Mesenchymal stem cell (in vitro differentiated cells and primary cell): Measurements from ENCODE around the gene PLXNB2.

ENCODE experiments used
- DNase-seq: peaks from one replicate; pipeline ENCODE4 v3.0.0-alpha.2; 2013
- H2AFZ ChIP-seq: one replicate; pipeline ENCODE4 v1.6.1; 2013; ENCODE audit warnings: low read depth, mild to moderate bottlenecking, control low read depth, inconsistent platforms, low read length, moderate library complexity
- H2AK5ac ChIP-seq: 2 replicates; pipeline ENCODE4 v1.6.1; 2013; ENCODE audit warnings: low read length, moderate library complexity, mild to moderate bottlenecking, inconsistent platforms; ENCODE audit not compliant: severe bottlenecking
- H2BK120ac ChIP-seq: one replicate; pipeline ENCODE4 v1.6.1; 2013; ENCODE audit warnings: low read depth, mild to moderate bottlenecking, inconsistent platforms, low read length, moderate library complexity
- H2BK12ac ChIP-seq, 2 experiments: one replicate each; pipeline ENCODE4 v1.6.1; 2013; ENCODE audit warnings: inconsistent platforms in 2 of 2, low read length in 2 of 2, mild to moderate bottlenecking in 2 of 2, moderate library complexity in 2 of 2, control low read depth in 1 of 2
- H2BK15ac ChIP-seq: one replicate; pipeline ENCODE4 v1.6.1; 2013; ENCODE audit warnings: mild to moderate bottlenecking, low read depth, inconsistent platforms; ENCODE audit not compliant: poor library complexity, severe bottlenecking
- H2BK5ac ChIP-seq: 2 replicates; pipeline ENCODE4 v1.6.1; 2013; ENCODE audit warnings: low read depth, mild to moderate bottlenecking, low read length, control low read depth, inconsistent platforms; ENCODE audit not compliant: poor library complexity, severe bottlenecking
- H3K14ac ChIP-seq, 2 experiments: one replicate each; pipeline ENCODE4 v1.6.1; 2013; ENCODE audit warnings: inconsistent platforms in 2 of 2, low read length in 2 of 2, control low read depth in 1 of 2, mild to moderate bottlenecking in 1 of 2, moderate library complexity in 1 of 2
- H3K18ac ChIP-seq, 2 experiments: one replicate each; pipeline ENCODE4 v1.6.1; 2013; ENCODE audit warnings: inconsistent platforms in 2 of 2, low read length in 2 of 2, control low read depth in 1 of 2, low read depth in 1 of 2, mild to moderate bottlenecking in 1 of 2
- H3K23ac ChIP-seq, 2 experiments: one replicate each; pipeline ENCODE4 v1.6.1; 2013; ENCODE audit warnings: inconsistent platforms in 2 of 2, low read length in 2 of 2, mild to moderate bottlenecking in 2 of 2, moderate library complexity in 2 of 2, control low read depth in 1 of 2
- H3K27ac ChIP-seq: 2 replicates; pipeline ENCODE4 v1.5.1; 2013; ENCODE audit warnings: mild to moderate bottlenecking, moderate library complexity, low read length, control low read depth, inconsistent platforms; ENCODE audit not compliant: poor library complexity, severe bottlenecking
- H3K27me3 ChIP-seq, 2 experiments: 2 replicates each; pipeline versions ENCODE4 v1.6.1 to v1.7.0; 2013; ENCODE audit warnings: low read length in 2 of 2, mild to moderate bottlenecking in 2 of 2, moderate library complexity in 2 of 2, control low read depth in 1 of 2, inconsistent platforms in 1 of 2; ENCODE audit not compliant: control insufficient read depth in 1 of 2, insufficient read depth in 1 of 2
- H3K36me3 ChIP-seq, 2 experiments: 2 replicates each; pipeline versions ENCODE4 v1.6.1 to v1.7.0; 2013; ENCODE audit warnings: low read length in 2 of 2, control low read depth in 1 of 2, inconsistent platforms in 1 of 2, low read depth in 1 of 2, mild to moderate bottlenecking in 1 of 2; ENCODE audit not compliant: insufficient read depth in 2 of 2, control insufficient read depth in 1 of 2
- H3K4ac ChIP-seq, 2 experiments: one replicate each; pipeline ENCODE4 v1.6.1; 2013; ENCODE audit warnings: inconsistent platforms in 2 of 2, low read length in 2 of 2, mild to moderate bottlenecking in 2 of 2, moderate library complexity in 2 of 2, control low read depth in 1 of 2, low read depth in 1 of 2
- H3K4me1 ChIP-seq: 2 replicates; pipeline ENCODE4 v1.6.1; 2013; ENCODE audit warnings: low read depth, low read length, control low read depth; ENCODE audit not compliant: control insufficient read depth, insufficient read depth
- H3K4me2 ChIP-seq: 2 replicates; pipeline ENCODE4 v1.6.1; 2013; ENCODE audit warnings: low read length, mild to moderate bottlenecking, inconsistent platforms; ENCODE audit not compliant: poor library complexity, severe bottlenecking
- H3K4me3 ChIP-seq, 2 experiments: 2 replicates each; pipeline versions ENCODE4 v1.5.1 to v1.7.0; 2013; ENCODE audit warnings: low read length in 2 of 2, mild to moderate bottlenecking in 2 of 2, control low read depth in 1 of 2, low read depth in 1 of 2; ENCODE audit not compliant: insufficient read depth in 1 of 2
- H3K79me1 ChIP-seq: replicated peaks from 2 replicates; pipeline ENCODE4 v1.6.1; 2013; ENCODE audit warnings: mild to moderate bottlenecking, control low read depth, low read length, inconsistent platforms; ENCODE audit not compliant: poor library complexity, severe bottlenecking
- H3K9ac ChIP-seq: 2 replicates; pipeline ENCODE4 v1.7.0; 2013; ENCODE audit warnings: mild to moderate bottlenecking, low read length, moderate library complexity
- H3K9me3 ChIP-seq: 2 replicates; pipeline ENCODE4 v1.7.0; 2013; ENCODE audit warnings: mild to moderate bottlenecking, low read length; ENCODE audit not compliant: control insufficient read depth
- H4K8ac ChIP-seq: one replicate; pipeline ENCODE4 v1.6.1; 2013; ENCODE audit warnings: inconsistent platforms, mild to moderate bottlenecking, low read length, moderate library complexity
- H4K91ac ChIP-seq: one replicate; pipeline ENCODE4 v1.6.1; 2013; ENCODE audit warnings: mild to moderate bottlenecking, low read length, inconsistent platforms
- WGBS: methylation state at CpG from one replicate; pipeline ENCODE4 v1.1.7; 2013; ENCODE audit warnings: mixed read lengths; 5-methylcytosine and 5-hydroxymethylcytosine counted together

PLXNB2 gene

GRCh38 chr22:50233223-50233622 is 74.2 kb downstream of the PLXNB2 start:
- no peak overlapping the region for H2BK12ac ChIP-seq
- no peak overlapping the region for H3K23ac ChIP-seq
- H2BK120ac ChIP-seq, result no peak overlapping the region
- H3K18ac ChIP-seq, result no peak overlapping the region
- no peak overlapping the region for H2BK15ac ChIP-seq
- H3K79me1 ChIP-seq, result peaks cover 47% of the 10 kb centered on the region
- no peak overlapping the region for H4K8ac ChIP-seq
- WGBS, result 89% methylated on average over 18 of the region's 18 CpGs
- no peak overlapping the region for H3K4me3 ChIP-seq
- no peak overlapping the region for H2AFZ ChIP-seq
- no peaks in the 10 kb centered on the region for H3K9me3 ChIP-seq
- no peak overlapping the region for H3K27ac ChIP-seq
- peaks cover 14% of the 10 kb centered on the region for H3K4me1 ChIP-seq
- DNase-seq, result no peak
- peaks cover 22 to 68% of the 10 kb centered on the region in 2 experiments for H3K36me3 ChIP-seq
- H3K4ac ChIP-seq, result no peak overlapping the region
- H4K91ac ChIP-seq, result no peak overlapping the region
- no peak overlapping the region for H3K14ac ChIP-seq
- H3K27me3 ChIP-seq, result no peaks in the 10 kb centered on the region
- H2BK5ac ChIP-seq, result no peak overlapping the region
- no peak overlapping the region for H3K9ac ChIP-seq
- no peak overlapping the region for H3K4me2 ChIP-seq
- H2AK5ac ChIP-seq, result no peak overlapping the region

- WGBS, result 96% methylated on average over 18 of the region's 20 CpGs
- Histone ChIP-seq H3K4ac (no peak overlapping the region), H2AFZ (no peak overlapping the region), H3K14ac (no peak overlapping the region), H2BK120ac (no peak overlapping the region), H3K79me1 (peaks cover 50% of the 10 kb centered on the region), H4K8ac (no peak overlapping the region), H3K23ac (no peak overlapping the region), H2BK12ac (no peak overlapping the region), H3K27ac (no peak overlapping the region), H3K27me3 (no peaks in the 10 kb centered on the region), H3K4me1 (peaks cover 14% of the 10 kb centered on the region), H3K9ac (no peak overlapping the region), H4K91ac (no peak overlapping the region), H3K4me2 (no peak overlapping the region), H3K18ac (no peak overlapping the region), H2BK5ac (no peak overlapping the region), H2BK15ac (no peak overlapping the region), H2AK5ac (no peak overlapping the region), H3K4me3 (no peak overlapping the region), H3K36me3 (peaks cover 22 to 73% of the 10 kb centered on the region in 2 experiments), H3K9me3 (no peaks in the 10 kb centered on the region)
- no peak for DNase-seq
Observed at GRCh38 chr22:50232481-50233151, 74.8 kb downstream of the PLXNB2 start.

- Histone ChIP-seq H3K79me1 (peaks cover 46% of the 10 kb centered on the region), H3K27ac (no peak overlapping the region), H3K9me3 (no peaks in the 10 kb centered on the region), H2AK5ac (no peak overlapping the region), H2BK15ac (no peak overlapping the region), H3K14ac (no peak overlapping the region), H2BK120ac (no peak overlapping the region), H2BK5ac (no peak overlapping the region), H3K4me3 (no peak overlapping the region), H3K4me2 (no peak overlapping the region), H3K18ac (no peak overlapping the region), H3K27me3 (no peaks in the 10 kb centered on the region), H3K9ac (no peak overlapping the region), H3K4ac (no peak overlapping the region), H2AFZ (no peak overlapping the region), H3K36me3 (peaks cover 45 to 80% of the 10 kb centered on the region in 2 experiments), H3K23ac (no peak overlapping the region), H4K91ac (no peak overlapping the region), H4K8ac (no peak overlapping the region), H3K4me1 (peaks cover 2% of the 10 kb centered on the region), H2BK12ac (no peak overlapping the region)
- no peak for DNase-seq
- WGBS, result 95% methylated on average over 14 of the region's 16 CpGs
Observed at GRCh38 chr22:50229370-50229769, 78.1 kb downstream of the PLXNB2 start.

- Histone ChIP-seq H3K79me1 (peaks cover 40% of the 10 kb centered on the region), H2AFZ (no peak overlapping the region), H2BK12ac (no peak overlapping the region), H3K23ac (no peak overlapping the region), H2BK5ac (no peak overlapping the region), H2AK5ac (no peak overlapping the region), H3K9me3 (no peaks in the 10 kb centered on the region), H3K4me2 (no peak overlapping the region), H3K4me3 (no peak overlapping the region), H3K18ac (no peak overlapping the region), H3K4me1 (no peaks in the 10 kb centered on the region), H3K27ac (no peak overlapping the region), H2BK120ac (no peak overlapping the region), H3K36me3 (peaks cover 52 to 80% of the 10 kb centered on the region in 2 experiments), H2BK15ac (no peak overlapping the region), H4K8ac (no peak overlapping the region), H3K4ac (no peak overlapping the region), H4K91ac (no peak overlapping the region), H3K9ac (no peak overlapping the region), H3K27me3 (no peaks in the 10 kb centered on the region), H3K14ac (no peak overlapping the region)
- DNase-seq, result no peak
- WGBS, result 95% methylated on average over 9 of the region's 9 CpGs
Observed at GRCh38 chr22:50228366-50228765, 79.1 kb downstream of the PLXNB2 start.
